Stimulated activated CD8-positive, alpha-beta memory T cell treated with anti-CD3 and anti-CD28 coated beads, Interleukin-15, amount 100 ng/mL, for 48 hours (primary cell): ENCODE results near the gene KIF26A.
"Not testable (repeated sequence)": the region's sequence is repeated elsewhere in the genome, so short reads cannot be mapped to it uniquely, and the experiment has no call there.

Source experiments
- DNase-seq, 2 donors: peaks; one replicate each; pipeline ENCODE4 v3.0.0-alpha.2; 2020; ENCODE audit warnings: low read depth in 2 of 2

The KIF26A gene

DNA sequence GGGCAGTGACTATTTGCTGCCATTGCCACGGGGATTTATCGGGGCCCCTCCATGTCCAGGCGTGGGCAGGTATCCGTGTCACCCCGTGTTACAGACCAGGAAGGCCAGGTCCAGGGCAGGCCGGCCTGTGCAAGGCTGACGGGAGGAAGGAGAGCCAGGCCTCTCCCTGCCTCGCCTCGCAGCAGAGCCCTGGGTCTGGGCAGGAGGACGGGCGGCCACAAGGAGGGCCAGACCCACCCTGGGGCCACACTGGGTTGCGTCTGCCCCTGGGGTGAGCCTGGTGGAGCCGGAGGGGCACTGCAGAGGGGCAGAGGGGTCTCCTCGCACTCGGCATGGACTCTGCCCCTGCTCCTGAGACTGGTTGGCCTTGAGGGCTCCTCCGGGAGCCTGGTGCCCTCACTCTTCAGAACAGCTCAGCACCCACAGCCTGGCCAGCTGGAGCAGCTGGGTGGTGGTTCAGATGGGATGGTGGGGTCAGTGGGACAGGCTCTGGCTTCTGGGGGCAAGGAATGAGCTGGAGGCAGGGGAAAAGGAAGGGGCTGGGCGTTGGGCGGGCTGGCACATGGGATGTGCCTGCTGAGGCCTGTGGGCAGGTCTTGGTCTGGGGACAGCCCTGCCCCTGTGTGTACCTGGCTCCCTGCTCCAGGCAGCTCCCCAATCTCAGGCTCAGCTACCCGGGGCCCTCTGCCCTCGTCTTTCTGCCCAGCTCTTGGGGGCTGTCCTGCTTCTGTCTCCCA is 53.9 kb downstream of the KIF26A start:
- no peak for DNase-seq

DNA sequence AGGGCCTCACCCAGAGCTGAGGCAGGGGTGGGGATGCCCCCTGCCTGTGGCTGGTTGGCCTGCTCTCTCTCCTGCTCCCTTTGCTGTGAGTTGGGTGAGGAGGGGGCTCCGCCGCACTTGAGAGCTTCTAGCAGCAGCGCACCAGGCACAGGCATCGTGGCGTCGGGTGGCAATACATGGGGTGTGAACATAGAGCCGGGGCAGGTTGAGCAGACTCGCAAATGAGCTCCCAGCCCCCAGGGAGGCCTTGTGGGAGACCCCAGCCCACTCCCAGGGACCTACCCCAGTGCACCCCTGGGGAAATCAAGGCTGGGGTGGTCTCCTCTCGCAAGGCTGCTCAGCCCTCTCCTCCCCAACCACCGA is 54.5 kb downstream of the KIF26A start:
- DNase-seq = no peak

DNA sequence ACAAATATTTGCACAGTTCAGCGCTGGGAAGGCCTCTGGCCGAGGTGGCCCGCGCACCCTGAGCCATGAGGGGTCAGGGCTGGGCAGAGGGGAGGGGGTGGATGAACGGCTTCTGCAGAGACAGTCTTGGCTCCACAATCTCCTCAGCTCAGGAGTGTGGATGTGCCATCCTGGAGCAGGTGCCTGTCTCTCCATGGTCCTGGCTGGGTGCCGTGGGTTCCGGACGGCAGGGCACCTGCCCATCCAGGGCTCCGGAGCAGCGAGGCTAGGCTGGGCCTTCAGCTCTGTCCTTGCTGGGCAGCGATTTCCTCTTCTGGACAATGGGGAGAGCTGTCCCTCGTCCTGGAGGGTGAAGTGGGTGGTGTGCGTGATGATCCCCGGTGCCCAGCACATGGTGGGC is 55.6 kb downstream of the KIF26A start:
- no peak for DNase-seq

DNA sequence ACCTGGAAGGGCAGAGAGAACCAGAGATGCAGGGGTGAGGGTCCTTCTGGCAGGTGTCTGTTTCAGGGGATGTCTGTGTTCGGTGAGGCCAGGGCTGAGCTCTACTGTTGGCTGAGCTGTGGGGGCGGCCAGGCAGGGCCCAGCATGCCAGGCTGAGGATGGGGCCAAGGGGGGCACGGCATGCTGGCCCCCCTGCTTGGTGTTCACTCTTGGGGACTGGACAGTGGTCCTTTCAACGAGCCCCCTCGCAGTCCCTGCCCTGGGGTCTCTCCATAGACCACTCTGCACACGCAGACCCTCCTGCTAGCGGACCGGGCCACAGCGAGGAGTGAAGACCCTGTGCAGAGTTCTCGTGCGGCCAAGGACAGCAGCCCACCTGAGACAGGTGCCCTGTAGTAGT is 56.3 kb downstream of the KIF26A start:
- no peak for DNase-seq

GRCh38 chr14:104195361-104195760 is 57.0 kb downstream of the KIF26A start:
- no peak for DNase-seq

DNA sequence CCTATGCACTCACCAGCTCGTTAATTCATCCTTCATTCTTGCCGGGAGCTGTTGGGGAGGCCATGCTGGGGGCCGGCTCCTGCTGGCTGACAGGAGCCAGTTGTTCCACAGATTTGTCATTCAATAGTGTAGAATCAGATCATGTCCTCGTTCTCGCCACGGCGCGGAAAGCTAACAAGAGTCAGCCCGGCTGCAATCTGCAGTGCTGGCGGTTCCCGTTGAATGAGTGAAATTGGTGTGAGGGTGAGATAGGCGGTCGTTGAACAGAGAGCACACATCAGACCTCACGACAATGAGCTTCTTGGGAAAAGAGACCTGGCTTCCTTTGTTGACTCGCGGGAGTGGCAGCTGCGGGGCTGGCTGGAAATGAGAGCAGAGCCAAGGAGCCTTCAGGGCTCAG is 57.5 kb downstream of the KIF26A start:
- DNase-seq = no peak

- no peak for DNase-seq
Observed at GRCh38 chr14:104196461-104197140, 58.2 kb downstream of the KIF26A start.

GRCh38 chr14:104197449-104198247 is 59.3 kb downstream of the KIF26A start:
- DNase-seq = no peak

DNA sequence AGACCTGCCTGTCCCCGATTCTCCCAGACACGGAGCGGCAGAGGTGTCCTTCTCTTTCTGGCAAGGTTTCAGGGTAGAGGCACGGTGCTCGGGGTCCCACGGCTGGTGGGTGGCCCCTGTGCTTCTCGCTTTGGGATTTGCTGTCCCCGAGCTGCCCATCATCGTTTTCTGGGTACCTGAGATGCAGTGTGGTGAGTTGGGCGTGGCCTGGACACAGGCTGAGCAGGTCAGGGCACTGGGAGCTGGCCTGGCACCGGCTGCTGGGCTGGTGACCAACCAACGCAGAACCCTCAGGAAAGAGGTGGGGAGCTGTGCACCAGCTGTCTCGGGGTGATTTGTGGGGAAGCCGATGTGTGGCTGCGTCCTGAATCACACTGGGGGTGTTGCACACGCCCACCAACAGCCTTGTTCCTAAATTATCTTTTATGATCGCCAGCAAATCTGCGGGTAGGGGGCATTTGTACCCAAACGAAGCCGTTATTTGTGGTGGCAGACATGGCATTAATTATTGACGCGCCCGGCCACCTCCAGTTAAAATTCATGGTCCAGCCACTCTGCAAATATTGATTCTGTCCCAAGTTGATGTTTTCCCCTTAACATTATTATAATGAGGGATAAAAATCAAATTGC is 61.0 kb downstream of the KIF26A start:
- DNase-seq = no peak

DNA sequence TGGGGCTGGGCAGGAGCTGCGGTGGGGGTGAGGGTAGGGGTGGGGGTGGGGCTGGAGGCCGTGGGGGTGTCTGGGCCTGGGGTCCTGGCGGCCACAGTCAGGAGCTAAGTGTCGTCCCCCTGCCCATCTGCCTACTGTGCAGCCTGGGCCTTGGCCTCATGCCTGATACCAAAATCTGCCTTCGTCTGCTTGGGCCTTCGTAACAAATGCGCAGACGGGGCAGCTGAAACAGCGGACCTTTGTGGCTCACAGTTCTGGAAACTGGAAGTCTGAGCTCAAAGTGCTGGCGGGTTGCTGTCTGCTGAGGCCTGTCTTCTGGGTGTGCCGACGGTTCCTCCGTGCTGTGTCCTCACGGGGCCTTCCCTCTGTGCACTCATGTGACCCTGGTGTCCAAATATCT is 61.7 kb downstream of the KIF26A start:
- DNase-seq = no peak

GRCh38 chr14:104200591-104200990 is 62.2 kb downstream of the KIF26A start:
- no peak for DNase-seq

DNA sequence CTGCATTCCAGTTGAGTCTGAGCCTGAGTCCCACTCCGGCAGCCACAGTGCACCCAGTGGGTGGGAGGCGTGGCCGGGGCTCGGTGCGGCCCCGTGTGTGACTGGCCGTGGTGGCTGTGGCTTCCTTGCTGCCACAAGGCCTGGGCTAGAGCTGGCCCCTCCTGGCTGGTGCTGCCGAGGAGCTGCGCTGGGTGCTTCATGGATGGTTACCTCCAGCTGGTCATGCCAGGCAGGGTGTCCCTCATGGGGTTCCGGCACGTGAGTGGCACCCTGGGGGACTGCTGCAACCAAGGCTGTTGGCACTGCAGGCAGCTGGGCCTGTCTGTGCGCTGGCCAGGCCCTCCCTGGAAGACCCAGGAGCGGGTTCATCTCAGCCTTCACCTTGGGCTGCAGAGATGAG is 62.7 kb downstream of the KIF26A start:
- DNase-seq = no peak

DNA sequence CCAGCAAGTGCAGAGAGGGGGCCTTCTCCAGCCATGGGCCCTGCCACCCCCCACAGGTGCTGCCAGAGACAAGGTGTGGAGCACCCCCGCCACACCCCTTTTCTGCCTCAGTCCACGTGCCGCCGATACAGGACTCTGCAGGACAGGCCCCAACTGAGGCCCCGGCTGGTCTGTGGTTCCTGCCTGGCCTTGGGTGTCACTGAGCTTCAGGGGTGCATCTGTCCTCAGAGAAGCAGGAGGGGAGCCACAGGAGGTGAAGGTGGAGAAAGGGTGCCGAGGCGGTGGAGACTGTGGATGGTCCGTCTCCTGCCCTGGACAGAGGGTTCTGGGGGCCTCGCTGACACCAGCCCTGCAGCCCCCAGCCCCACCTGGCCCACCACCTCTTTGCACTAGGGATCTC is 63.1 kb downstream of the KIF26A start:
- no peak for DNase-seq

GRCh38 chr14:104202259-104203070 is 64.1 kb downstream of the KIF26A start:
- no peak for DNase-seq

DNA sequence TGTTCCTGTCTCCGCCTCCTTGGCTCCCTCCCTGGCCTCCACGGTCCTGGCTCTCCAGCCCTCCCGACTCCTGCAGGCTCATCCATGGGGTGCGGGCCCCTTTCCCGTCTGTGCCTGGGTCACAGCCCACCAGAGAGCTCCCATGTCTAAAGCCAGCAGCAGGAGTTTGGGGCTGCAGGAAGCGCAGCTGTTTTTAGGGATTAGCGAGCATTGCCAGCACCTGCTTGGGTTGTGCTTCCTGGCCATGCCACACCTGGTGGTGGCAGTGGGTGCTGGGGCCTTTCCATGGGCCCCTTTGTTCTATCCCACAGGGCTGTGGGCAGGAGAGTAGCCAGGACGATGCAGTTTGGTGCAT is 64.7 kb downstream of the KIF26A start:
- DNase-seq = no peak

DNA sequence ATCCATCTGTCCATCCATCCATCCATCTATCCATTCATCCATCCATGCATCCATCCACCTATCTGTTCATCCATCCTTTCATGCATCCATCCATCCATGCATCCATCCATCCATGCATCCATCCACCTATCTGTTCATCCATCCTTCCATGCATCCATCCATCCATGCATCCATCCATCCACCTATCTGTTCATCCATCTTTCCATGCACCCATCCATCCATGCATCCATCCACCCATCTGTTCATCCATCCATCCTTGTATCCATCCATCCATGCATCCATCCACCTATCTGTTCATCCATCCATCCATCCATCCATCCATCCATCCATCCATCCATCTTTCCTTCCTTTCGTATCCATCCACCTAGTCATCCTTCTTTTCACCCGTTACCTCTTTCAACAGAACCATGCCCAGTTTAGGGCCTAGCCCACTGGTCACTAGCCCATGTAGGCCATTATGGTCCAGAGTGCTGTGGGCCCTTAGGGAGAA is 66.3 kb downstream of the KIF26A start:
- DNase-seq = no peak

DNA sequence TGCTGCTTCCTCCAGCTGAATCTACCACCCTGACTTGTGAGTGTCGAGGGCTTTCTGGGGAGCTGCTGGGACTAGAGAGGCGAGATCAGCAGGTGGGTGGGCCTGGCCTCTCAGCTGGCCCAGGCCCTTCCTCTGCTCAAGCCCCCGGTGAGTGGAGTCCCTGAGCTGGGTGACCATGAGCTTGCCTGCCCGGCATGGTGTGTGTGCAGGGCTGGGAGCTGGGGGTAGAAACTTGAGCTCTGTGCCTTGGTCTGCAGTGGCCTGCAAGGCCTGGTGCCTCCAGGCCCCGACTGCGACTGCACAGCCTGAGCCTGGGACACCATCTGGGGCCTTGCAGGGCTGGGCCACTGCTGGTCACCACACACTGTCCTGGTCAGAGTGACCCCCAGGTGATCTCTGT is 67.4 kb downstream of the KIF26A start:
- DNase-seq = no peak

DNA sequence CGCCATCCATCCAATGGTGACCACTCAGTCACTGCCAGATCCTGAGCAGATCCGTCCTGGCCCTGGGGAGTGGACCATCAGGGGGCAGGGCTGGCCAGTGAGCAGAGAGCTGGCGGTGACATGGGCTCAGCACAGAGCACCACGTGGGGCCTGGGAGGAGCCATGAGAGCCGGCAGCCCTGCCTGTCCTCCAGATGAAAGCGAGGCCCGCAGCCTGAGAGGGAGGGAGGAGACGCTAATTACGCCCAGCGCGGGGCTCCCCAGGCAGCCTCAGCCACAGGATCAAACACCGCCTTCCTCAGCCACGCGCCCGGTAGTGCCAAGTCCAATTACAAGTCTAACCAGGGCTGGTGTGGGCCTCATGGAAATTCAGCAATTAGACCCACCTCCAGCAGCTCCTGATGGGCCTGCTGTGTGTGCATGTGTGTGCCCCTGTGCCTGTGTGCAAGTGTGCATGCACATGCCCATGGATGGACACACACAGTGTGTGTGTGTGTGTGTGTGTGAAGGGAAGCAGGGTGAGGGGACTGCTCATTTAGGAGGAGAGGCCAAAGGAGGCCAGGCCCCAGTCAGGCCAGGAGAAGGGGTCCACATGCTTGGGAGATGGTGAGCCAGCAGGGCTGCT is 68.0 kb downstream of the KIF26A start:
- DNase-seq = no peak

GRCh38 chr14:104207142-104208014 is 69.0 kb downstream of the KIF26A start:
- no peak for DNase-seq

GRCh38 chr14:104208015-104208295 is 69.6 kb downstream of the KIF26A start:
- not testable (repeated sequence) for DNase-seq
